HL-60 (cell line): ENCODE results near the gene AIF1L.

Source experiments
- DNase-seq, 2 experiments: peaks; one replicate each; pipeline ENCODE4 v3.0.0-alpha.2; 2010 to 2020; ENCODE audit warnings: low read depth in 1 of 2, low spot score in 1 of 2
- H3K27ac ChIP-seq: fragments of 250-450 bp; sonication (Bioruptor Pico); replicated peaks from 2 replicates; pipeline ENCODE4 v1.5.1; 2020; ENCODE audit warnings: mild to moderate bottlenecking, moderate library complexity
- H3K27me3 ChIP-seq: fragments of 250-450 bp; sonication (Bioruptor Pico); 2 replicates; pipeline ENCODE4 v1.5.1; 2021; ENCODE audit warnings: mild to moderate bottlenecking, moderate library complexity; ENCODE audit not compliant: insufficient read depth, poor library complexity, severe bottlenecking
- H3K4me3 ChIP-seq: replicated peaks from 2 replicates; pipeline ENCODE4 v1.5.1; 2011; ENCODE audit warnings: mild to moderate bottlenecking, control low read depth, low read length; ENCODE audit not compliant: insufficient read depth
- GABPA ChIP-seq: IDR thresholded peaks from 2 replicates; pipeline ENCODE4 v1.6.1; 2012; ENCODE audit warnings: low read depth
- POLR2AphosphoS5 ChIP-seq: IDR thresholded peaks from 2 replicates; pipeline ENCODE4 v1.6.1; 2012; ENCODE audit warnings: low read depth
- SPI1 ChIP-seq: IDR thresholded peaks from 2 replicates; pipeline ENCODE4 v1.6.1; 2012; ENCODE audit warnings: low read depth, mild to moderate bottlenecking, borderline replicate concordance
- TF ChIP-seq, protein P1 (sequence below): IDR thresholded peaks from one replicate; pipeline ENCODE4 v1.5.1; 2011; ENCODE audit warnings: low read length, control low read depth, inconsistent platforms; ENCODE audit not compliant: insufficient read depth
- TF ChIP-seq, protein P2 (sequence below): IDR thresholded peaks from 2 replicates; pipeline ENCODE4 v1.6.1; 2012; ENCODE audit warnings: low read depth; ENCODE audit not compliant: insufficient replicate concordance

Gene AIF1L

DNA sequence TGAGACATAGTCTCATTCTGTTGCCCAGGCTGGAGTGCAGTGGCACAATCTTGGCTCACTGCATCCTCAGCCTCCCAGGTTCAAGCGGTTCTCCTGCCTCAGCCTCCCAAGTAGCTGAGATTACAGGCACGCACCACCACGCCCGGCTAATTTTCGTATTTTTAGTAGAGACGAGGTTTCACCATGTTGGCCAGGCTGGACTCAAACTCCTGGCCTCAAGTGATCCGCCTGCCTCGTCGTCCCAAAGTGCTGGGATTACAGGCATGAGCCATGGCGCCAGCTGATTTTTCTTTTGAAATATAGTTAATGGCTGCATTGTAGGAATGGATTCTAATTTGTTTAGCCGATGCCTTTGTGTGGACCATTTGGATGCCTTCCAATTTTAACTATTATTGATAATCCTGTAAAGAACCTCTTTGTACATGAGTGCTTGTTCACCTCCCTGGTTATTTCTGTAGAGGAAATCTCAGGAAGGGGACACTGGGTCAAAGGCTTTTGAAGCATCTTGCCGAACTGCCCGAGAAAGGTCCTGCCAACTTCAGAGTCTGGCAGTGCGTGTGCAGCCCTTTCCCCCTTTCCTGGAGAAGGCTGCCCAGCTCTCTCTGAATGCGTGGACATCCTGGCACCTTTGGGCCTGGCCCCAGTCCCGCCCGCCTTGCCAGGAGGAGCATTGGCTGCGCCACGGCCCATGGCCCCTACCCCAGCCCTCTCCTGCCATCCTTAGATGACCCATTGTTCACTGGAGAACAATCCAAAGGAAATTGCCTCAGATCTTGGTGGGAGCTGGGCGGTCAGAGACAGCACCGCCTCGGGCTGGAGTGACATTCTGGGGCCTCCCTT lies 20.2 kb downstream of the AIF1L start:
- TF ChIP-seq POLR2AphosphoS5 (no peak), GABPA (no peak), SPI1 (no peak)
- TF ChIP-seq, protein P1, sequence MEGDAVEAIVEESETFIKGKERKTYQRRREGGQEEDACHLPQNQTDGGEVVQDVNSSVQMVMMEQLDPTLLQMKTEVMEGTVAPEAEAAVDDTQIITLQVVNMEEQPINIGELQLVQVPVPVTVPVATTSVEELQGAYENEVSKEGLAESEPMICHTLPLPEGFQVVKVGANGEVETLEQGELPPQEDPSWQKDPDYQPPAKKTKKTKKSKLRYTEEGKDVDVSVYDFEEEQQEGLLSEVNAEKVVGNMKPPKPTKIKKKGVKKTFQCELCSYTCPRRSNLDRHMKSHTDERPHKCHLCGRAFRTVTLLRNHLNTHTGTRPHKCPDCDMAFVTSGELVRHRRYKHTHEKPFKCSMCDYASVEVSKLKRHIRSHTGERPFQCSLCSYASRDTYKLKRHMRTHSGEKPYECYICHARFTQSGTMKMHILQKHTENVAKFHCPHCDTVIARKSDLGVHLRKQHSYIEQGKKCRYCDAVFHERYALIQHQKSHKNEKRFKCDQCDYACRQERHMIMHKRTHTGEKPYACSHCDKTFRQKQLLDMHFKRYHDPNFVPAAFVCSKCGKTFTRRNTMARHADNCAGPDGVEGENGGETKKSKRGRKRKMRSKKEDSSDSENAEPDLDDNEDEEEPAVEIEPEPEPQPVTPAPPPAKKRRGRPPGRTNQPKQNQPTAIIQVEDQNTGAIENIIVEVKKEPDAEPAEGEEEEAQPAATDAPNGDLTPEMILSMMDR: no peak
- TF ChIP-seq, protein P2, sequence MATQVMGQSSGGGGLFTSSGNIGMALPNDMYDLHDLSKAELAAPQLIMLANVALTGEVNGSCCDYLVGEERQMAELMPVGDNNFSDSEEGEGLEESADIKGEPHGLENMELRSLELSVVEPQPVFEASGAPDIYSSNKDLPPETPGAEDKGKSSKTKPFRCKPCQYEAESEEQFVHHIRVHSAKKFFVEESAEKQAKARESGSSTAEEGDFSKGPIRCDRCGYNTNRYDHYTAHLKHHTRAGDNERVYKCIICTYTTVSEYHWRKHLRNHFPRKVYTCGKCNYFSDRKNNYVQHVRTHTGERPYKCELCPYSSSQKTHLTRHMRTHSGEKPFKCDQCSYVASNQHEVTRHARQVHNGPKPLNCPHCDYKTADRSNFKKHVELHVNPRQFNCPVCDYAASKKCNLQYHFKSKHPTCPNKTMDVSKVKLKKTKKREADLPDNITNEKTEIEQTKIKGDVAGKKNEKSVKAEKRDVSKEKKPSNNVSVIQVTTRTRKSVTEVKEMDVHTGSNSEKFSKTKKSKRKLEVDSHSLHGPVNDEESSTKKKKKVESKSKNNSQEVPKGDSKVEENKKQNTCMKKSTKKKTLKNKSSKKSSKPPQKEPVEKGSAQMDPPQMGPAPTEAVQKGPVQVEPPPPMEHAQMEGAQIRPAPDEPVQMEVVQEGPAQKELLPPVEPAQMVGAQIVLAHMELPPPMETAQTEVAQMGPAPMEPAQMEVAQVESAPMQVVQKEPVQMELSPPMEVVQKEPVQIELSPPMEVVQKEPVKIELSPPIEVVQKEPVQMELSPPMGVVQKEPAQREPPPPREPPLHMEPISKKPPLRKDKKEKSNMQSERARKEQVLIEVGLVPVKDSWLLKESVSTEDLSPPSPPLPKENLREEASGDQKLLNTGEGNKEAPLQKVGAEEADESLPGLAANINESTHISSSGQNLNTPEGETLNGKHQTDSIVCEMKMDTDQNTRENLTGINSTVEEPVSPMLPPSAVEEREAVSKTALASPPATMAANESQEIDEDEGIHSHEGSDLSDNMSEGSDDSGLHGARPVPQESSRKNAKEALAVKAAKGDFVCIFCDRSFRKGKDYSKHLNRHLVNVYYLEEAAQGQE: no peak
- H3K27ac ChIP-seq: no peak overlapping the region
- DNase-seq: no peak
- H3K27me3 ChIP-seq: peaks cover 8% of the 10 kb centered on the region
- no peak overlapping the region for H3K4me3 ChIP-seq

DNA sequence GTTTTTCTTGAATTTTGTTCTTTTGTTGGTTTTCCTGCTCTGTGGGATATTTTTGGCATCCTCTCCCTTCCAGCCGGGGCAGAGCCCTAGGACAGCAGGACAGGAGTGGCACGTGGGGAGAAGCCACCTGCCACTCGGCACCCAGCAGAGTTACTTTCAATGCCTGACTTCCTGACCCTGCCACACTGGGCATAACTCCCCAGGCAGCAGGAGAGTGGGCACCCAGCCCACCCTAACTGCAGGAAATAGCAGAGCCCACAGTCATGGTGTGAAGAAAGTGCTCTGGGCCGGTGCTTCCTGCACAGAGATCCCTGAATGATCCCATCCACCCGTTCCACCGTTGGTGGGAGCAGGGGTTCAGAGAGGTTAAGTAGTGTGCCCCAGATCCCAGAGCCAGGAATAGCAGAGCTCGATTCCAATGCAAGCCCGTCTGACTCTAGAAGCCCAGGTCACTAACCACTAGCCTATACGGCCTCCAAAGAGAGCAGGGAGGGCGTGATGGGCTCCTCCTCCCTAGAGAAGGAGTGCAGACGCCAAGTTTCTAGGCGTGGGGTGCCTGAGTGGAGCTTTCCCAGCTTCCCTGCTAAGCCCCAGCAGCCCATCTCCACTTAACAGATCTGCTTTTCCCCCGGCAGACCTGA lies 20.9 kb downstream of the AIF1L start:
- Histone ChIP-seq H3K27me3 (peaks cover 8% of the 10 kb centered on the region), H3K27ac (no peak overlapping the region), H3K4me3 (no peak overlapping the region)
- TF ChIP-seq, protein P2: no peak
- TF ChIP-seq, protein P1: no peak
- TF ChIP-seq POLR2AphosphoS5 (no peak), GABPA (no peak), SPI1 (no peak)
- no peak for DNase-seq

DNA sequence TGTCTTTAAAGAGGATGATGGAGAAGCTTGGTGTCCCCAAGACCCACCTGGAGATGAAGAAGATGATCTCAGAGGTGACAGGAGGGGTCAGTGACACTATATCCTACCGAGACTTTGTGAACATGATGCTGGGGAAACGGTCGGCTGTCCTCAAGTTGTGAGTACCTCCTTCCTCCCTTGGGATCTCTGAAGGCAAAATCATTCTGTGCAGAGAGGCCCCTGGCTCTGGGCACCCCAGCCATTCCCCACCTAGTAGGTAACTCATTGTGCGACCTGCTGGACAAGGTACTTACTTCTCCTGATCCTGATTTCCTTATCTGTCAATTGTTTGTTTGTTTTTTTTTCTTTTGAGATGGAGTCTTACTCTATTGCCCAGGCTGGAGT lies 21.4 kb downstream of the AIF1L start:
- Histone ChIP-seq H3K27ac (no peak overlapping the region), H3K27me3 (peaks cover 8% of the 10 kb centered on the region), H3K4me3 (no peak overlapping the region)
- DNase-seq: no peak
- TF ChIP-seq GABPA (no peak), POLR2AphosphoS5 (no peak), SPI1 (no peak)
- TF ChIP-seq, protein P1: no peak
- TF ChIP-seq, protein P2: no peak
